ENCODE data around the gene ZNF76. TPM values are rescaled to one million over a fixed set of nuclear protein-coding genes. Genes with fewer than 3 reads are reported as not detected.
"Not testable (repeated sequence)": the region's sequence is repeated elsewhere in the genome, so short reads cannot be mapped to it uniquely, and the experiment has no call there.

The ZNF76 gene
- total and polyA plus RNA-seq, 3 experiments from 2014 or later: 31.3 to 35.2 (median 33.6) TPM

- Histone ChIP-seq H3K4me1 (ENCODE audit: insufficient read depth, low read length) (peaks cover 10% of the 10 kb centered on the region), H3K36me3 (ENCODE audit: insufficient read depth, low read length) (peaks cover 78% of the 10 kb centered on the region), H3K4me3 (ENCODE audit: low read length) (no peak overlapping the region), H3K27me3 (ENCODE audit: insufficient read depth, low read length, poor library complexity, severe bottlenecking) (no peaks in the 10 kb centered on the region), H3K27ac (ENCODE audit: low read depth, low read length) (no peak overlapping the region), H3K9me3 (ENCODE audit: low read length) (no peaks in the 10 kb centered on the region)
- DNase-seq: no peak
- Mint-ChIP-seq H3K9me3 (peaks cover 0 to 1% (median 0%) of the 10 kb centered on the region in 5 donors), H3K36me3 (peaks cover 18 to 82% (median 33%) of the 10 kb centered on the region in 3 donors), H3K27ac (peak overlapping the region in 2 of 8 donors; percentile 24 to 26), H3K4me3 (no peak overlapping the region), H3K4me1 (peaks cover 16 to 26% (median 24%) of the 10 kb centered on the region in 3 donors), H3K27me3 (no peaks in the 10 kb centered on the region)
- ChIA-PET CTCF (interaction anchor here (0.8 to 18.1 kb wide), 2 partner anchors 21 to 26 kb away, joined by 3 to 295 read pairs; partner anchors contain the start of gene DEF6), POLR2A (no interaction called here)
Observed at GRCh38 chr6:35321091-35321490, 61.6 kb downstream of the ZNF76 start.

GRCh38 chr6:35327349-35328027 is 68.0 kb downstream of the ZNF76 start:
- H3K4me1 ChIP-seq (ENCODE audit: insufficient read depth, low read length): peaks cover 18% of the 10 kb centered on the region
- CTCF ChIA-PET: interaction anchor here (0.6 to 18.1 kb wide), 19 partner anchors 9 to 1266 kb away, joined by 3 to 295 read pairs (median 6); partner anchors contain the start of genes DEF6, FANCE, PPARD and RPL10A
- Mint-ChIP-seq H3K36me3 (peaks cover 0 to 33% (median 7%) of the 10 kb centered on the region in 3 donors), H3K4me3 (peak overlapping the region in 1 of 7 donors; percentile 51), H3K27me3 (no peaks in the 10 kb centered on the region), H3K4me1 (peaks cover 19 to 21% (median 20%) of the 10 kb centered on the region in 3 donors), H3K9me3 (no peaks in the 10 kb centered on the region), H3K27ac (peak overlapping the region; percentile 69 to 92 (median 89))
- DNase-seq: peak; percentile 57 to 84 (median 69)
- H3K27me3 ChIP-seq (ENCODE audit: insufficient read depth, low read length, poor library complexity, severe bottlenecking): no peaks in the 10 kb centered on the region
- H3K4me3 ChIP-seq (ENCODE audit: low read length): no peak overlapping the region
- no peaks in the 10 kb centered on the region for H3K9me3 ChIP-seq (ENCODE audit: low read length)
- H3K27ac ChIP-seq (ENCODE audit: low read depth, low read length): no peak overlapping the region
- POLR2A ChIA-PET: interaction anchor here (0.7 to 2.7 kb wide), 5 partner anchors 17 to 1987 kb away, joined by 3 to 9 read pairs (median 4); partner anchors contain the start of gene DEF6
- peaks cover 17% of the 10 kb centered on the region for H3K36me3 ChIP-seq (ENCODE audit: insufficient read depth, low read length)

GRCh38 chr6:35328108-35328723 is 68.7 kb downstream of the ZNF76 start:
- Histone ChIP-seq H3K36me3 (ENCODE audit: insufficient read depth, low read length) (peaks cover 9% of the 10 kb centered on the region), H3K9me3 (ENCODE audit: low read length) (no peaks in the 10 kb centered on the region), H3K4me1 (ENCODE audit: insufficient read depth, low read length) (peaks cover 23% of the 10 kb centered on the region), H3K27ac (ENCODE audit: low read depth, low read length) (no peak overlapping the region), H3K27me3 (ENCODE audit: insufficient read depth, low read length, poor library complexity, severe bottlenecking) (no peaks in the 10 kb centered on the region), H3K4me3 (ENCODE audit: low read length) (no peak overlapping the region)
- Mint-ChIP-seq H3K27me3 (no peaks in the 10 kb centered on the region), H3K27ac (peak overlapping the region in 6 of 8 donors; percentile 17 to 81 (median 70)), H3K4me1 (peaks cover 19 to 27% (median 22%) of the 10 kb centered on the region in 3 donors), H3K9me3 (no peaks in the 10 kb centered on the region), H3K4me3 (no peak overlapping the region), H3K36me3 (peaks cover 0 to 28% (median 5%) of the 10 kb centered on the region in 3 donors)
- CTCF ChIA-PET: interaction anchor here (0.6 to 18.1 kb wide), 19 partner anchors 9 to 1265 kb away, joined by 3 to 295 read pairs (median 6); partner anchors contain the start of genes DEF6, FANCE, PPARD and RPL10A
- POLR2A ChIA-PET: interaction anchor here (0.6 to 2.7 kb wide), 6 partner anchors 13 to 1986 kb away, joined by 3 to 9 read pairs (median 4); partner anchors contain the start of gene DEF6
- no peak for DNase-seq

- H3K27ac Mint-ChIP-seq: peak overlapping the region in 2 of 8 donors; percentile 17 to 64
- not testable (repeated sequence) for H3K4me3 Mint-ChIP-seq; H3K27me3 Mint-ChIP-seq; H3K9me3 ChIP-seq (ENCODE audit: low read length); H3K9me3 Mint-ChIP-seq; DNase-seq; H3K27ac ChIP-seq (ENCODE audit: low read depth, low read length); H3K36me3 ChIP-seq (ENCODE audit: insufficient read depth, low read length); H3K4me3 ChIP-seq (ENCODE audit: low read length); H3K27me3 ChIP-seq (ENCODE audit: insufficient read depth, low read length, poor library complexity, severe bottlenecking)
- POLR2A ChIA-PET: interaction anchor here (0.6 to 2.7 kb wide), 2 partner anchors 13 to 26 kb away, joined by 3 to 9 read pairs; no protein-coding TSS in a partner anchor
- peaks cover 19 to 28% (median 22%) of the 10 kb centered on the region in 3 donors for H3K4me1 Mint-ChIP-seq
- peaks cover 0 to 24% (median 5%) of the 10 kb centered on the region in 3 donors for H3K36me3 Mint-ChIP-seq
- peaks cover 23% of the 10 kb centered on the region for H3K4me1 ChIP-seq (ENCODE audit: insufficient read depth, low read length)
- CTCF ChIA-PET: interaction anchor here (1.2 to 18.1 kb wide), 6 partner anchors 14 to 138 kb away, joined by 5 to 295 read pairs (median 15); partner anchors contain the start of genes DEF6, FANCE and PPARD
Observed at GRCh38 chr6:35328965-35329364, 69.4 kb downstream of the ZNF76 start.

GRCh38 chr6:35330541-35331119 is 71.1 kb downstream of the ZNF76 start:
- peaks cover 0 to 15% (median 5%) of the 10 kb centered on the region in 3 donors for H3K36me3 Mint-ChIP-seq
- peak overlapping the region in 1 of 8 donors; percentile 21 for H3K27ac Mint-ChIP-seq
- H3K36me3 ChIP-seq (ENCODE audit: insufficient read depth, low read length): no peaks in the 10 kb centered on the region
- H3K4me3 ChIP-seq (ENCODE audit: low read length): no peak overlapping the region
- H3K27me3 ChIP-seq (ENCODE audit: insufficient read depth, low read length, poor library complexity, severe bottlenecking): no peaks in the 10 kb centered on the region
- H3K9me3 Mint-ChIP-seq: peaks cover 0 to 14% (median 7%) of the 10 kb centered on the region in 5 donors
- no peaks in the 10 kb centered on the region for H3K9me3 ChIP-seq (ENCODE audit: low read length)
- H3K27ac ChIP-seq (ENCODE audit: low read depth, low read length): no peak overlapping the region
- POLR2A ChIA-PET: no interaction called here
- DNase-seq: no peak
- peaks cover 23% of the 10 kb centered on the region for H3K4me1 ChIP-seq (ENCODE audit: insufficient read depth, low read length)
- no peaks in the 10 kb centered on the region for H3K27me3 Mint-ChIP-seq
- no peak overlapping the region for H3K4me3 Mint-ChIP-seq
- CTCF ChIA-PET: interaction anchor here (1.2 to 18.1 kb wide), 4 partner anchors 11 to 137 kb away, joined by 4 to 295 read pairs (median 23); partner anchors contain the start of genes DEF6, FANCE, PPARD and RPL10A
- H3K4me1 Mint-ChIP-seq: peaks cover 19 to 28% (median 22%) of the 10 kb centered on the region in 3 donors

GRCh38 chr6:35332074-35332887 is 72.7 kb downstream of the ZNF76 start:
- H3K27ac Mint-ChIP-seq: peak overlapping the region in 6 of 8 donors; percentile 40 to 88 (median 60)
- peak overlapping the region in 5 of 7 donors; percentile 19 to 52 (median 25) for H3K4me3 Mint-ChIP-seq
- H3K4me1 Mint-ChIP-seq: peaks cover 18 to 30% (median 23%) of the 10 kb centered on the region in 3 donors
- peak in 4 of 5 donors; percentile 43 to 80 (median 69) for DNase-seq
- H3K9me3 Mint-ChIP-seq: peaks cover 0 to 16% (median 9%) of the 10 kb centered on the region in 5 donors
- H3K4me3 ChIP-seq (ENCODE audit: low read length); H3K27ac ChIP-seq (ENCODE audit: low read depth, low read length); H3K27me3 Mint-ChIP-seq; H3K36me3 ChIP-seq (ENCODE audit: insufficient read depth, low read length); H3K9me3 ChIP-seq (ENCODE audit: low read length); H3K27me3 ChIP-seq (ENCODE audit: insufficient read depth, low read length, poor library complexity, severe bottlenecking): not testable (repeated sequence)
- ChIA-PET POLR2A (interaction anchor here (0.6 to 0.9 kb wide), 2 partner anchors 10 to 28 kb away, joined by 3 read pairs; no protein-coding TSS in a partner anchor), CTCF (interaction anchor here (0.7 to 18.1 kb wide), 7 partner anchors 9 to 135 kb away, joined by 3 to 295 read pairs (median 7); partner anchors contain the start of genes DEF6, FANCE, PPARD and RPL10A)
- peaks cover 0 to 14% (median 5%) of the 10 kb centered on the region in 3 donors for H3K36me3 Mint-ChIP-seq
- peaks cover 18% of the 10 kb centered on the region for H3K4me1 ChIP-seq (ENCODE audit: insufficient read depth, low read length)

All from CD8-positive, alpha-beta memory T cell (primary cell).